GM18519 (cell line): ENCODE results near the gene PI16.
A peak's percentile ranks its signal among the peaks of the same experiment; 100 is the strongest.

ENCODE experiments used
- ATAC-seq: cut with Tn5 transposase; IDR thresholded peaks from one replicate; pipeline ENCODE4 v1.9.1; 2021; ENCODE audit warnings: mild to moderate bottlenecking, moderate library complexity; ENCODE audit not compliant: unreplicated experiment, low FRiP score

PI16 gene

GRCh38 chr6:36971921-36972673, 17.6 kb downstream of the PI16 start:
- no peak for ATAC-seq

- no peak for ATAC-seq
Observed at GRCh38 chr6:36973190-36973589, 18.7 kb downstream of the PI16 start.

- no peak for ATAC-seq
Observed at GRCh38 chr6:36973647-36974046, 19.1 kb downstream of the PI16 start.

- no peak for ATAC-seq
Observed at GRCh38 chr6:36975231-36976006, 20.9 kb downstream of the PI16 start.

GRCh38 chr6:36976007-36976264, 21.4 kb downstream of the PI16 start:
- no peak for ATAC-seq

GRCh38 chr6:36976509-36976908, 22.0 kb downstream of the PI16 start:
- no peak for ATAC-seq

GRCh38 chr6:36976931-36977330, 22.4 kb downstream of the PI16 start:
- no peak for ATAC-seq

GRCh38 chr6:36977470-36977941, 23.0 kb downstream of the PI16 start:
- no peak for ATAC-seq

GRCh38 chr6:36978421-36979346, 24.1 kb downstream of the PI16 start:
- no peak for ATAC-seq

- no peak for ATAC-seq
Observed at GRCh38 chr6:36979347-36979742, 24.8 kb downstream of the PI16 start.

GRCh38 chr6:36980129-36980528, 25.6 kb downstream of the PI16 start:
- no peak for ATAC-seq

- no peak for ATAC-seq
Observed at GRCh38 chr6:36980876-36981619, 26.5 kb downstream of the PI16 start.

- ATAC-seq: no peak
Observed at GRCh38 chr6:36983538-36983937, 29.0 kb downstream of the PI16 start.

- no peak for ATAC-seq
Observed at GRCh38 chr6:36984581-36985416, 30.3 kb downstream of the PI16 start.

GRCh38 chr6:36985417-36985807, 30.9 kb downstream of the PI16 start:
- ATAC-seq: no peak

- peak; percentile 56 for ATAC-seq
Observed at GRCh38 chr6:36985808-36986703, 31.5 kb downstream of the PI16 start, which contains the start of gene MTCH1. MTCH1 (minus strand) TSS chr6:36986196; CDS start chr6:36986173, 23 bp downstream.

GRCh38 chr6:36986704-36987047, 32.1 kb downstream of the PI16 start:
- ATAC-seq: no peak

- no peak for ATAC-seq
Observed at GRCh38 chr6:36989264-36989663, 34.7 kb downstream of the PI16 start.
